NCI-H446 treated with DMSO at 0.1 percent for 48 hours (cell line): ENCODE data around the gene CUL3.

ENCODE experiments used
- DNase-seq: peaks from one replicate; lab custom pipeline; 2025; lab: John Stamatoyannopoulos, UW

The CUL3 gene

GRCh38 chr2:224580248-224580647, 4.9 kb downstream of the CUL3 start:
- DNase-seq: no peak

- no peak for DNase-seq
Observed at GRCh38 chr2:224579411-224579810, 5.8 kb downstream of the CUL3 start.

- no peak for DNase-seq
Observed at GRCh38 chr2:224577541-224577940, 7.6 kb downstream of the CUL3 start.

GRCh38 chr2:224576088-224576715, 9.0 kb downstream of the CUL3 start:
- no peak for DNase-seq

- DNase-seq: no peak
Observed at GRCh38 chr2:224574423-224575084, 10.6 kb downstream of the CUL3 start.

- DNase-seq: no peak
Observed at GRCh38 chr2:224573724-224574123, 11.4 kb downstream of the CUL3 start.

GRCh38 chr2:224572338-224572737, 12.8 kb downstream of the CUL3 start:
- DNase-seq: no peak

GRCh38 chr2:224570328-224570993, 14.7 kb downstream of the CUL3 start:
- DNase-seq: peak; percentile 85

GRCh38 chr2:224569654-224570053, 15.5 kb downstream of the CUL3 start:
- no peak for DNase-seq

- DNase-seq: no peak
Observed at GRCh38 chr2:224565452-224566035, 19.6 kb downstream of the CUL3 start.

GRCh38 chr2:224563537-224563936, 21.6 kb downstream of the CUL3 start:
- no peak for DNase-seq

GRCh38 chr2:224562831-224563230, 22.3 kb downstream of the CUL3 start:
- no peak for DNase-seq

GRCh38 chr2:224561234-224562005, 23.7 kb downstream of the CUL3 start:
- no peak for DNase-seq

GRCh38 chr2:224560549-224560948, 24.6 kb downstream of the CUL3 start:
- no peak for DNase-seq

- no peak for DNase-seq
Observed at GRCh38 chr2:224557610-224558009, 27.6 kb downstream of the CUL3 start.

- no peak for DNase-seq
Observed at GRCh38 chr2:224556381-224556780, 28.8 kb downstream of the CUL3 start.

GRCh38 chr2:224555823-224556366, 29.3 kb downstream of the CUL3 start:
- no peak for DNase-seq

GRCh38 chr2:224552771-224553170, 32.4 kb downstream of the CUL3 start:
- DNase-seq: no peak

- DNase-seq: no peak
Observed at GRCh38 chr2:224551693-224552092, 33.5 kb downstream of the CUL3 start.

GRCh38 chr2:224546926-224547325, 38.2 kb downstream of the CUL3 start:
- no peak for DNase-seq

- no peak for DNase-seq
Observed at GRCh38 chr2:224545884-224546644, 39.1 kb downstream of the CUL3 start.
